GM19238 (cell line): ENCODE results near the gene ARPIN.
"Not testable (repeated sequence)": the region's sequence is repeated elsewhere in the genome, so short reads cannot be mapped to it uniquely, and the experiment has no call there.

ENCODE experiments used
- DNase-seq: peaks from one replicate; pipeline ENCODE4 v3.0.0; 2011; ENCODE audit warnings: low spot score; ENCODE audit not compliant: insufficient read length

ARPIN gene

DNA sequence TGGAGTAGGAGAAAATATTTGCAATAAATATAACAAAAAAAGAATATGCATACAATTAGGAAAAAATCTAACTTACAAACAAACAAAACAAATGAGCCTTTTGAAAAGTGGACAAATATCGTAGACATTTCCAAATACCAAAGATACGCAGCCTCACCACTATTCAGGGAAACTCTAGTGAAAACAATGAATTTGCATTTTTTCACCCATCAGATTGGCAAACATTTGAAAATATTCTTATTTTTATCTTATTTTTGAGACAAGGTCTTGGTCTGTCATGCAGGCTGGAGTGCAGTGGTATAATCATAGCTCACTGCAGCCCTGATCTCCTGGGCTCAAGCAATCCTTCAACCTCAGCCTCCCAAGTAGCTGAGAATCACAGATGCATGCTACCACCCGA is 34.4 kb downstream of the ARPIN start:
- DNase-seq: no peak

DNA sequence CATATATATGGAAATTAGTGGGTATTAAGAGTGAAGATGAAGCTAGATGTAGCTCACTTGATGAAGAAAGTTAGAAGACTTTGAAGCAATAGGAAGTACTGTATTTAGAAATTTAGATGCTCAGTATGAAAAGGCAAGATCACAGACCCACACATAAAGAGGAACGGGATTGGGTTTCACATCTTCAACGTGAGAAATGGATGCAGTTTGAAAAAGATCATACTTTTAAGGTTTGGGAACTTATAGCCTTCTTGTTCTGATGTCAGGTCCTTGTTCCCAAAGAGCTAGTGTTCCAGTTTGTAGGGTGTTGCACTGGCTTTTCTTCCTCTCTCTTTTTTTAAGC is 35.7 kb downstream of the ARPIN start:
- no peak for DNase-seq

DNA sequence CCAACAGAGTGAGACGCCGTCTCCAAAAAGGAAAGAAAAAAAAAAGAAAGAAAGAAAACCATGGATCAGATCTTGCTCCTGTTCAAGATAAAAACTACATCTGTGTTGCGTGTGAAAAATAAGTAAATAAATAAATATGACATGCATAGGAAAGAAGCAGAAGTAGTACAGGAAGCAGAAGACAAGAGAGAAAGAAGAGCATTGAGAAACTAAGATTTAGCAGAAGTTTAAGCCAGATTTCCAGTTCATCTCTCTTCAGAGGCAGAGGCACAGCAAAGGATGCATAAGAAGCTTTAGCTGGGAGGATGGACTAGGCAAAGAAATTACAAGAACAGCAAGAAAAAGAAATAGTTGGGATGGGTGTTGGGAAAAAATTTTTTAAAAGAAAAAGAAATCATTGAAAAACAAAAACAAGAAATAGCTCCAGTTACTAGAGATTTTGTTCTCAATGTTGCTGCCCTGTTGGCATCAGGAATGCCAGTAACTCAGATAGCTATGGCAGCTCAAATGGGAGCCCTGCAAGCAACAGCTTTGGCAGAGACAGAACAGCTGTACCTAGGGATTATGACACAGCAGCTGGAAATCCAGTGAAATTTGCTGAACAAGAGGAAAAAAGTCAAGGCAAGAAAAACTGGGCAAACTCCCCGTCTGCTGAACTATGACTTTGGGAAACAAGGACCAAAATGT is 36.2 kb downstream of the ARPIN start:
- no peak for DNase-seq

DNA sequence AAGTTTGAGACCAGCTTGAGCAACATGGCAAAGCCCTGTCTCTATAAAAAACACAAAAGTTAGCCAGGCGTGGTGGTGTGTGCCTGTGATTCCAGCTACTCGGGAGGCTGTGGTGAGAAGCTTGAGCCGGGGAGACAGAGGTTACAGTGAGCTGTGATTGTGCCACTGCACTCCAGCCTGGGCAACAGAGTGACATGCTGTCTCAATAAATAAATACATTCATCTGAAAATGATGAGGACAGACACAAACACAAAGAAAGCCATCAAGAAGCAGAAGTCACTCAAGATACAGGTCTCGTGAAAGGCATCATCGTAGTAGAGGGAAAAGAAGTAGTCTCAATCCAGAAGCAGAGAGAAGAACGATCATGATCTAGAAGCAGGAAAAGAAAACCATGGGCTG is 37.0 kb downstream of the ARPIN start:
- no peak for DNase-seq

DNA sequence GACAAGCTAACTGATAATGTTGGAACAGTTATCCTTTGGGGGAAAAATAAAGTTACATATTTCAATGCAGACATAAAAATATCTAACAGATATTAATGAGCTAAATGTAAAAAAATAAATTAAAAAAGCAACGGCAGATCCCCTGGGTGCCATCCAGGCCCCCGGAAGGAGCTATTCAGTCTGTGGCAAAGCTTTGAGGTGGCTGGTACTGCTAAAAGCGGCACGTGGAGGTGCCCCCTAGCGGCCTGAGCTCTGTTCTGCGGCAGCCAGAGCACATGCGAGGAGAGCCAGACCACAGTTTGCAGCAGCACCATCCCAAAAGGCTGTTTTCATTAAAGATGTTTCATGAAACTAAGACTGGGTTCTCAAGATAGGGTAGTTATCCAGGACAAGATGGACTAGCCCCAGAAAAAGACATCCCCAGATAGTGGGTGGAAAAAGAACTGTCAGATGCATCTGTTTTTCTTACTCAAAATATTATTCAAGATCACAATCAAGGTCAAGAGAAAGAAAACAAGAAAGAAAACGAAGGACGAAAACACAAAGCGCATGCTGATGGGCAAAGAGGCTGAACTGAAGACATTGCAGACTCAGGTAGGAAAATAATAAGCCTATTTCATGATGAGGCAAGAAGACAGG is 37.7 kb downstream of the ARPIN start:
- peak; percentile 76 for DNase-seq

DNA sequence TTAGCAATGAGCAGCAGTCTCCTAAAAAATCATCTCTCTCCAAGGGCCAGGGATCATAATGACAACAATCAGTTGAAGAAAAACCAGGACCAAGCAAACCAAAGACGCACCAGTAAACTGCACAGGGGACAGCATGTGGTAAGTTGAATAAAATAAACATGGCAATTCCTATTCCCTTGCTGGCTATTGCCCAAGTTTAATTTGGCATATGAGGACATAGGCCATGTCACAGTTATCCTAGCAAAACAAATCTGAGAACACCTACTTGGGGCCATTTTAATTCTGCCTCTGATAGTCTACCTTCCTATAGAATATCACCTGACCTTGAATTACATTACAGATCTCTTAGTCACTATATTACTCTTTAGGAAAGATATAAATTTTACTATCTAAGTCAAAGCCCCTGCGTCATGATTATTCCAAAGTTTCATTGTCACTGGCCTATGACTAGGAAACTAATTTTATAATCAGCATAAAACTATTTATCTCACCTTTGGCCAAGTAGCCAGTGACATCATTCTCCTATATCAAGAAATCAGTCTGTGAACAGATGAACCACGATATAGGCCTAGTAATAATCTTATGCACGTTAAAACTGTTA is 42.0 kb downstream of the ARPIN start:
- no peak for DNase-seq

DNA sequence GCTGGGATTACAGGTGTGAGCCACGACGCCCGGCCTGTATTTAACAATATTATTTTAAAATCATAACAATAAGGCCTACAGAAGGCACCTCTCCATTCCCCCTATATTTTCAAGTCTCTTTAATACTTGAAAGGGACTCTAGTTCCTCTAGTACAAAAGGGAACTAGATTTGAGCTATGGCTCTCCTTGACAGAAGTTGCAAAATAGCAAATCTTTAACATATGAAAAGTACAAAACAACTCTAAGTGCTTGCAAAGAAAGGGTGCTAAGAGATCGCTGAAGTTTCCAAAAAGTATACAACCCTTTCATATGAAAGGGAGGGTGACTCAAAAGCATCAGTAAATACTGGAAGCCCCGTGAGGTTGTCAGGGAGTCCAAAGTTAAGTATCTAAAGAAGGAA is 42.7 kb downstream of the ARPIN start:
- no peak for DNase-seq

DNA sequence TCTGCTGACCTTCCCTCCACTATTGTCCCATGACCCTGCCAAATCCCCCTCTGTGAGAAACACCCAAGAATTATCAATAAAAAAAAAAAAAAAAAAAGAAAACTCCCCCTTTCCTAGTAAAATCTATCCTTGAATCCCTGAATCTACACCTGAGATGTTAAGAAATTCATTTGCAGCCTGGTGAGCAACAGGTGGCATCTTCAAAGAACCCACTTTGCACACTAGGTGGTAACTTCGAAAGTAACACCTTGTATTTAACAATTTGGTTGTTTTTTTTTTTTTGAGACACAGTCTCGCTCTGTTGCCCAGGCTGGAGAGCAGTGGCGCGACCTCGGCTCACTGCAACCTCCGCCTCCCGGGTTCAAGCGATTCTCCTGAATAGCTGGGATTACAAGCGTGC is 43.3 kb downstream of the ARPIN start:
- not testable (repeated sequence) for DNase-seq

DNA sequence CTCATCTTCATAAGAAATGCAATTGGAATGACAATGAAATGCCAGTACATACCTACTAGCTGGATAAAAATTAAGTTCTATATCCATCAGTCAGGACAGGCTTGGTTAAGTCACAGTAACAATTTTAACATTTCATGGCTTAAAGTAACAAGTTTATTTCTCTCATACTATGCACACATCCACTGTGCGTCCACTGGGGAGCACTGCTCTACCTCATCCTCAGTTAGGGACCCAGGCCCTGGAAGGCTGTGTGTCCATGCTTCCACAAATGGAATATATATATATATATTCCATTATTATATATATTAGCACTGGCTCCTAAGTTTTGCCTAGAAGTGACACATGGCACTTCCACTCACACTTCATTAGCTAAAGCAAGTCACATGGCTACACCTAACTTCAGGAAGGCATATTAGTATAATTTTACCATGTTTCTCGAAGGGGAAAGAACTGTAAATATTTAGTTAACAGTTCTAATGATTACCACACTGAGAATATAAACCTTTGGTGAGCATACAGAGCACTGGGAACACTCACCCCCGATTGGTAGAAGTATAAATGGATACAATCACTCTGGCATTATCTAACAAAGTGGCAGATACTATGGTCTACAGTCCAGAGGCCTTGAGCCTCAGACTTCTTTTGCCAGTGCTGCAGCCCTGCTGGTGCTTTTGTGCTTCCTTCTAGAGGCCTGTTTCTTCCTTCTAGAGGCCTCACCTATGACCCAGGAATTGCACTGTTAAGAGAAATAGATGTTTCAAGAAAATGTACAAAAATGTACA is 47.6 kb downstream of the ARPIN start:
- DNase-seq: no peak

DNA sequence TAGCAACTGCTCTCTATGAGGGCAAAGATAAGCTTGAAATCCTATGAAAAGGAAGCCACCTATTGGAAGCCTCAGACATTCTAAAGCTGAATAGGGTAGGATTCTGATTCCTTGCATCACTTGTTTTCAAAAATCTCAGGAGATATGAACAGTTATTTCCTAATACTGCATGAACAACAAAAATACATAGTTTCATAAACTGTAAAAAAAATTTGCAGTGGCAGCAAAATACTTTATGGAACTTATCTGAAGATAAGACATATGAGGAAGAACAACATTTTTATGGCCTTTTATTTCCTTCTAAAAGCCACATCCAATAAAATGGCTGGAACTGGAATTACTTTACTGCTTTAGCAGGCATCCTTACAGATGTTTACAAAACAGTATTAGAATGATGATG is 48.8 kb downstream of the ARPIN start:
- DNase-seq: no peak

DNA sequence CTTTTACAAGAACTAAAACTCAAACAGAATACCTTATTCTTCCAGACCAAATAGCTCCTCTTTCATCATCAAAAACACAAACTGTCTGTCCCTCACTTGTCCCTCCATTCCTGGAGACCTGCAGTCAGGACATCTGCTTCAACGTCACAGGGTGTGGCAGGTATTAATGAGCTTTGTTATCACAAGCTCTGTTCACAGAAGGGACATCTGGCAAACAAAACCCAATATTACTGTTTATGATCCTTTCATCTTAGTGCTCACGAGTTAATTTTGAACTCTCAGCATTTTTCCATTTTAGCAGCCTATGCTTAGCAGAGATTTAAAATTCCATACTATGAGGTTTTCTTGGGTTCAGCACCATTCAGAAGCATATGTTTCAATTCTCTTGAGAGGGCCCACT is 51.9 kb downstream of the ARPIN start:
- no peak for DNase-seq

DNA sequence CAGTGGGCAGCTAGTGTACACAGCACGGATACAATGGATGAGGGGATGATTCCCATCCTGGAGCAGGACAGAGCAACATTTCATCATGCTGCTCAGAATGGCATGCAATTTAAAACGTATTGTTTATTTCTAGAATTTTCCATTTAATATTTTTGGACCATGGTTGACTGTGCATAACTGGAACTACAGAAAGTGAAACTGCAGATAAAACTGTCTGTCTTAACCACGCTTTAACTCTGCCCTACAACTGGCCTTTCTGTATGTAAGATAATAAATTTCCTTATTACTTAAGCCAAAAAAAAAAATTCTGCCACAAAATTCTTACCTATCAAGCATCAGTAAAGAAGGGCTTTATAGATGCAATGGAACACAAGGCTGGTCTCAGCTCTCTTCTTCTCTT is 52.3 kb downstream of the ARPIN start:
- DNase-seq: no peak

DNA sequence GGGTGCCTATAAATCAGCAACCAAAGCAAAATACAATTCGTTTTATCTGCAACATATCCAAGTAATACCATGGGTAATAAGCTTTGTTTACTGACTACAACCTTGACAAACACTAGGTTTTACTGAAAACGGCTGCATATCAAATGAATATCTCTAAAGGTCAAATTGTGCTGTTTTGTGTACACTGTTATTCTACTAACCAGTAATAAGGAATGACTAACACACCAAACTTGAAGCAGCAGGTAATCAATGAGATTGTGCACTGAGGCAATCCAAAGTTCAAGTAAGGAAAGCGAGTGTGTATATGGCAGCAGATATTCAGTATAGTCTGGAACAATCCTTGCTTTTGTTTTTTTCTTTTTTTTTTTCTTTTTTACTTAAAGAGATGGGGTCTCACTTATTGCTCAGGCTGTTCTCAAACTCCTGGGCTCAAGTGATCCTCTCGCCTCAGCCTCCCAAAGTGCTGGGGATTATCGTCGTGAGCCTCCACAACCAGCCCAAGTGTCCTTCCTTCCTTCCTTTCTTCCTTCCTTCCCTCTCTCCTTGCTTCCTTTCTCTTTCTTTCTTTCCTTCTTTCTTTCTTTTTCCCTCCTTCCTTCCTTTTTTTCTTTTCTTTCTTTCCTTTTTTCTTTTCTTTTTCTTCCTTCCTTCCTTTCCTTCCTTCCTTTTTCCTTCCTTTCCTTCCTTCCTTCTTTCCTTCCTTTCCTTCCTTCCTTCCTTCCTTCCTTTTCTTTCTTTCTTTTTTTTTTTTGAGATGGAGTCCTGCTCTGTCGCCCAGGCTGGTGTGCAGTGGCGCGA is 53.9 kb downstream of the ARPIN start:
- no peak for DNase-seq

DNA sequence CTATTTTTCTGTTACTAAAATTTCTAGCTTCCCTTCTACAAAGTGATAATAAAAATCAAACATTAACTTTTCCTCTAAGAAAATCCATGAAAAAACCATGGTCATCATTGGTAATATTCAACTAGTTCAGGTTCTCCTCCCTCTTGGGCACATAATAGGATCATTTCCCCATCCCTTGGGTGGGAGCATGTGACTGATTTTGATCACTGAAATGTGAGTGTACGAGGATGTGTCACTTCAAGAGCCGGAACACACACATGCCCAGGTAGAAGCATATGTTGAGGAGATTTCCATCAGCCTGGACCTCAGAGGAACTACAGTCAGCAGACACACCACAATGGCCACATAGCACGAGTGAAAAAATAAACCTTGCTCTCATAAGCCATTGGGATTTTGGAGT is 55.1 kb downstream of the ARPIN start:
- no peak for DNase-seq

DNA sequence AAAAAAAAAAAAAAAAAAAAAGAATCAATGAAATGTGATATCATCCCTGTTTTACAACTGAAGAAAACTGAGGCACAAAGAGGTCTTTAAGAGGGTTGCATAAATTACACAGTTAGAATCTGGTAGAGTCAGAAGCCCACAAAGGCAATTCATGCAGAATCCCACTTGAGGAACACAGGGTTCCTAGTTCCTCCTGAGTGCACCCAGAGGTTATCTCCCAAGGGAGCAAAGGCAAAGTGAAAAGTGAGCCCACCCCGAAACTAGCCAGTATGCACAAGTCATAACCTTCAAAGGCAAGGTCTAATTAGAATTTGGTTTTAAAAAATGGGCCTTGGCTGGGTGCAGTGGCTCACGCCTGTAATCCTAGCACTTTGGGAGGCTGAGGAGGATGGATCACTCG is 56.8 kb downstream of the ARPIN start:
- DNase-seq: no peak

DNA sequence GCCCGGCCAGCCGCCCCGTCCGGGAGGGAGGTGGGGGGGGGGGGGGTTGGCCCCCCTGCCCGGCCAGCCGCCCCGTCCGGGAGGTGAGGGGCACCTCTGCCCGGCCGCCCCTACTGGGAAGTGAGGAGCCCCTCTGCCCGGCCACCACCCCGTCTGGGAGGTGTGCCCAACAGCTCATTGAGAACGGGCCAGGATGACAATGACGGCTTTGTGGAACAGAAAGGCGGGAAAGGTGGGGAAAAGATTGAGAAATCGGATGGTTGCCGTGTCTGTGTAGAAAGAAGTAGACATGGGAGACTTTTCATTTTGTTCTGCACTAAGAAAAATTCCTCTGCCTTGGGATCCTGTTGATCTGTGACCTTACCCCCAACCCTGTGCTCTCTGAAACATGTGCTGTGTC is 57.9 kb downstream of the ARPIN start:
- DNase-seq: not testable (repeated sequence)

DNA sequence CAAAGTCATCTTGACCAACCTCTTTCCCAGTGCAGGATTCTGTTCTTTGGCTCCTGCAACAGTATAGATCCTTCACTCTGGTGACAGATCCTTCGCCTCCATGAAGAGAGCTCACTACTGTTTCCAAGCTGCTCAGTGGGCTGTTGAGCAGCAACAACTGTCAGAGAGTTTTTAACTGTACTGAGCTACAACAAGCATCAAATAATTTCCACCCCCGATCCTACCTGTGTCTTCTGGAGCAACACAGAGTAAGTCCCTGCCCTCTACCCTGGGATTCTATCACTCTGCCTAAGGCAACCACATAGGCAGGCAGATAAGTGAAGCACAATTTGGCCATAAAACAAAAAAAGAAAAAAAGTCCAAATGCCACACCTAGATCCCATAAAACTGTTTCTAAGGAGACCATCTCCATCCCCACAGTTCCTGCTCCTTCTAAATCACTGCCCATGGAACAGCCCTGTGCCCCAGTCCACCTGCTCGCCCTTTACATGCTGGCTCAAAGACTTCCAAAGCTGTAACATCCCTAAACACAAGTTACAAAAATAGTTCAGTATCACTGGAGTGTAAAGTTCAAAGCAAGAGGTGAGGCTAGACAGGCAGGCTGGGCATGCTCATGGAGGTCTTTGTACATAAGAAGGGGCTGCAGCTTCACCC is 60.3 kb downstream of the ARPIN start:
- DNase-seq: no peak

DNA sequence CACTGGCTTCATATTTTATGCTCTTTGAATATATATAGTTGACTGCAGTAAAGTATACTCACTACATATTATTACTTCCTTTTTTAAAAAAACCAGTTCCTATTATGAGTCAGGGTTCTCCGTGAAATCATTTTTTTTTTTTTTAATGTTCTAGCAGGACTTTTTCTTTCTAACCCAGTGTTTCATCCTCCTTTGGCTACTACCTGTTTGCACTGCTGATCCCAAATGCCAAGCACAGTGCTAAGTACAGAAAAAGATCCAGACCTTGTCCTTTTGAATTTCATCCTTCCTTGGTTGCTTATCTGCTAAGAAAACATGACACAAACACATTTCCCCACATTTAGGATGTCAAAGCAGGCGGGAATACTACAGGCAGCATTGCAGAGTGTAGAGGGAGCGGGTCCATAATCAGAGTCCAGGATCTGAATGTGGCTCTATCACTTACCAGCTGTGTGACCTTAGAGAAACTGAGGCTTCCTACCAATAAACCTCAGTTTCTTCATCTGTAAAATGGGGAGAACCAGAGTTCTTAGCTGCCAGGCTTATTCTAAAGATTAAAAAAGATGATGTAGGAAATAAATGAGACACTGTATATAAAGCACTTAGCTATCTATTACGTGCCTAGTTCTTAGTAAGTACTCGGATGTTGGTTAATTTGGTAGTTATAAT is 60.9 kb downstream of the ARPIN start:
- no peak for DNase-seq

DNA sequence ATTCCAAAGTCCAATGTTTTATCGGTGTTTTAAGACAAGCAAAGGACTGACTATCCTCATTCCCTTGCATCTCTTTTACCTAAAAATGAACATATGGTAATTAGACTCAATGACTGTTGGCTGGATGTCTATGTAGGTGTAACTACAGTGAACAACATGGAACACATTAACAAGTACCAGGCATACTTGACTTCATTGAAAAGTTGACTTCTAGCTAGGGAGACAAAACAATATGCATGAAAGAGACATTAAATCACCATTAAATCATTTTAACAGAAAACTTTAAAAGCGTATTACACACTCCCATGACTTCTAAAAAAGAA is 63.8 kb downstream of the ARPIN start:
- DNase-seq: no peak

DNA sequence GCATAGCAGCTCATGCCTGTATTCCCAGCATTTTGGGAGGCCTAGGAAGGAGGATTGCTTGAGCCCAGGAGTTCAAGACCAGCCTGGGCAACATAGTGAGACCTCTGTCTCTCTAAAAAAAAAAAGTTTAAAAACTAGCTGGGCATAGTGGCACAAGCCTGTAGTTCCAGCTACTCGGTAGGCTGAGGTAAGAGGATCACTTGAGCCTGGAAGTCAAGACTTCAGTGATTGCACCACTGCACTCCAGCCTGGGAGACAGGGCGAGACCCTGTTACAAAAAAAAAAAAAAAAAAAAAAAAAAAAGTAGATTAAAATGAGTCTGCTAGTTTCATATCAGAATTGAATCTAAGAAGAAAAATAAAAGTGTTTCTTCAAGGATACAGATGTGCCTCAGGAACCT is 65.7 kb downstream of the ARPIN start:
- DNase-seq: no peak
